Measurements from ENCODE around the gene ADAM29. TPM values are rescaled to one million over a fixed set of nuclear protein-coding genes. Genes with fewer than 3 reads are reported as not detected.

ADAM29 gene
- total RNA-seq, 1 donor from 2014 or later, result not detected

DNA sequence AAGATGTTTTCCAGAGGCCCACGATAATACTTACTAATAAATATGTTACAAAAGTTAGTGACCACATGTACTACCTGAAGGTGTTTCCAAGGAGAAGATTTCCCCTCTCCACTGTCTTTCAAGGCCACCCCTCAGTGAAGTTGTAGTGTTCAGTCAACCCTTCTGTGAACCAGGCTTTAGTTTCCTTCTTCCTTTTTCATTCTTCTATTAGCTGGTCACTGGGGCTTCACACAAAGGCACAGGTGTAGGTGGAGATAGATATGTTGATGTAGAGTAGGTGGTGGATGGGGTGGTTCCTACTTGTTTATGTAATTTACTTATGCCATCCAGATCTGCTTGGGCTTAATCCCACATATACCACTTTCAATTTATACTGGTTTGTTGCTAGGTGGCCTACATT is 43.3 kb upstream of the ADAM29 start:
- H3K4me3 ChIP-seq (ENCODE audit: low read depth, low read length), result no peak overlapping the region
- DNase-seq (ENCODE audit: low read depth), result no peak
- TF ChIP-seq CTCF (IDR thresholded peaks at IDR 0.05; ENCODE audit: insufficient read depth, low read length, poor library complexity, severe bottlenecking), result no peak

DNA sequence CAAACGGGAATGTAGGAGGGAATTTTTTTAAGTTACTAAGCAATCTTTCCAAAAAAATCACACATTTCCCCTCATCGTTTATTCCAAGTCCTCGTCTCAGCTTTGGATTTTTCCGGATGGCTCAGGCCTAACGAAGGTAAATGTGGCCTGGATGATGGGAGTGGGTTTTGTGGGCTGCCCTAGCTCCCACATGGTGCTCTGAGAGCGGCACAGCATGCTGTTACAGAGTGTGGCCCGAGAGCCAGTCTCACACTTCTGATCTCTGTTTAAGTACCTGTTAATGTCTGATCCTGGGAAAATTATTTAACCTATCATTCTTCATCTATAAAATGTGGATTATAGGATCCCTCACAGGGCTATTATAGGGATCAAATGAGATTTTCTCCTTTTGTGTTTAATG is 38.2 kb upstream of the ADAM29 start:
- no peak for TF ChIP-seq CTCF (IDR thresholded peaks at IDR 0.05; ENCODE audit: insufficient read depth, low read length, poor library complexity, severe bottlenecking)
- no peak for DNase-seq (ENCODE audit: low read depth)
- H3K36me3 ChIP-seq (ENCODE audit: control insufficient read depth, insufficient read depth, low read length), result no peaks in the 10 kb centered on the region
- H3K27me3 ChIP-seq (ENCODE audit: control insufficient read depth, insufficient read depth, low read length), result no peaks in the 10 kb centered on the region
- H3K4me3 ChIP-seq (ENCODE audit: low read depth, low read length), result no peak overlapping the region

More for the DNA sequence above, 43.3 kb upstream of the ADAM29 start:
- no peaks in the 10 kb centered on the region for H3K27me3 ChIP-seq (ENCODE audit: control insufficient read depth, insufficient read depth, low read length)
- H3K36me3 ChIP-seq (ENCODE audit: control insufficient read depth, insufficient read depth, low read length), result no peaks in the 10 kb centered on the region

- DNase-seq (ENCODE audit: low read depth), result no peak
- no peaks in the 10 kb centered on the region for H3K36me3 ChIP-seq (ENCODE audit: control insufficient read depth, insufficient read depth, low read length)
- TF ChIP-seq CTCF (IDR thresholded peaks at IDR 0.05; ENCODE audit: insufficient read depth, low read length, poor library complexity, severe bottlenecking), result no peak
- no peaks in the 10 kb centered on the region for H3K27me3 ChIP-seq (ENCODE audit: control insufficient read depth, insufficient read depth, low read length)
- H3K4me3 ChIP-seq (ENCODE audit: low read depth, low read length), result no peak overlapping the region
These were observed 35.7 kb upstream of the ADAM29 start for GRCh38 chr4:174882317-174882992.

GRCh38 chr4:174907508-174907907 is 10.7 kb upstream of the ADAM29 start:
- no peak for TF ChIP-seq CTCF (IDR thresholded peaks at IDR 0.05; ENCODE audit: insufficient read depth, low read length, poor library complexity, severe bottlenecking)
- no peak overlapping the region for H3K4me3 ChIP-seq (ENCODE audit: low read depth, low read length)
- H3K27me3 ChIP-seq (ENCODE audit: control insufficient read depth, insufficient read depth, low read length), result no peaks in the 10 kb centered on the region
- no peaks in the 10 kb centered on the region for H3K36me3 ChIP-seq (ENCODE audit: control insufficient read depth, insufficient read depth, low read length)
- DNase-seq (ENCODE audit: low read depth), result no peak

DNA sequence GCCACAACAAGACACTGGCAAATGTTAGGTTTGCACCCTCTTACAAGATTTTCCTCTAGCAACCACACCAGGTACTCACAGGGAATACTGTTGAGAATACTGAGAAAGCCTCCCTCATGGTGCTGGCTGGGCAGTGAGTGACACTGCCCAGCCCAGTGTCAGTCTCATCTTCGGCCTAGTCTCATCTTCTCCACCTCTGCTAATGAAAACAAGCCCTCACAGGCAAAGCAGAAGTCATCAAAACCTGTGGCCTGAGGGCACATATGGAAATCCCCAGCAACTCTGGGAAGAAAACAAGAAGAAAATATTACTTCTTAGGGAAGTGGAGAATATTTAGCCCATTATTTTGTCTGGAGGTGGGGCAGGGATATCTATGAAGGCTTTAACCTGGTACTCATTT is 7.9 kb upstream of the ADAM29 start:
- H3K27me3 ChIP-seq (ENCODE audit: control insufficient read depth, insufficient read depth, low read length), result no peaks in the 10 kb centered on the region
- no peaks in the 10 kb centered on the region for H3K36me3 ChIP-seq (ENCODE audit: control insufficient read depth, insufficient read depth, low read length)
- H3K4me3 ChIP-seq (ENCODE audit: low read depth, low read length), result no peak overlapping the region
- no peak for TF ChIP-seq CTCF (IDR thresholded peaks at IDR 0.05; ENCODE audit: insufficient read depth, low read length, poor library complexity, severe bottlenecking)
- DNase-seq (ENCODE audit: low read depth), result no peak

GRCh38 chr4:174912919-174913543 is 5.1 kb upstream of the ADAM29 start:
- no peak for DNase-seq (ENCODE audit: low read depth)
- no peak for TF ChIP-seq CTCF (IDR thresholded peaks at IDR 0.05; ENCODE audit: insufficient read depth, low read length, poor library complexity, severe bottlenecking)
- no peaks in the 10 kb centered on the region for H3K36me3 ChIP-seq (ENCODE audit: control insufficient read depth, insufficient read depth, low read length)
- no peaks in the 10 kb centered on the region for H3K27me3 ChIP-seq (ENCODE audit: control insufficient read depth, insufficient read depth, low read length)
- no peak overlapping the region for H3K4me3 ChIP-seq (ENCODE audit: low read depth, low read length)

Data from kidney epithelial cell (primary cell).